ENCODE measurements around the gene SSBP3. TPM values are rescaled to one million over a fixed set of nuclear protein-coding genes. Genes with fewer than 3 reads are reported as not detected.

The SSBP3 gene
- total and polyA plus RNA-seq, 4 donors: 23.3 to 108 (median 66.3) TPM

DNA sequence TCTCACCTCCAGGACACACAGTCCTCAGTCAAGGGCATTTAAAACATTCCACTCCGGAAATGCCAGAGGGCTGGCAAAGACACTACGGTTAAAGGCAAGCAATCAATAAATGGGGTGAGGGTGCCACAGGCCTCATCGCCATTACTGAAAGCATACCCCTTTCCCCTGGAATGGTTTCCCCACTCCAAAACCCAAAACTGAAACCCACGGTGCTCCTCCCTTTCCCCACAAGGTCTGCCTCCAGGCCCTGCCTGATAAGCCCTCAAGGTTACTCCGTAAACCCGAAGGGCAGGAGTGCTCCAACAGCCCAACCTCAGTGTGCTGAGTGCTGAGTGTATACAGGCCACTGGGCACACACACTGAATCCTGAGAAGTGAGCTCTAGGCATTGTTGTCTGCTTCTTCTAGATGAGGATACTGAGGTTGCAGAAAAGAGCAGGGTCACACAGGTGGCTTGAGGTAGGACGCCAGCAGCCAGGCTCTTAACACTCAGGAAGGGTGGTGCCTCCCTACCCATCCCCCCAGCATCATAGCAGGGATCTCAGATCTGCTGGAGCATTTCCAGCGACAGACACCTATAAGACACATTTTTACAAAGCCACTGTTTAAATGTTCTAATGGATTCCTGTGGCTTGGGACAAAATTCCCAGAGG, 29.0 kb downstream of the SSBP3 start:
- Histone ChIP-seq H3K27ac (ENCODE audit: low read depth, low read length) (no peak overlapping the region), H3K36me3 (ENCODE audit: control insufficient read depth, insufficient read depth, low read length) (peaks cover 34% of the 10 kb centered on the region), H3K27me3 (ENCODE audit: control insufficient read depth, insufficient read depth, low read length) (no peaks in the 10 kb centered on the region), H3K4me1 (ENCODE audit: control insufficient read depth, insufficient read depth, low read length) (peaks cover 53% of the 10 kb centered on the region), H3K4me3 (ENCODE audit: low read depth, low read length) (no peak overlapping the region), H3K9me3 (ENCODE audit: control insufficient read depth, insufficient read depth, low read length) (no peaks in the 10 kb centered on the region)
- DNase-seq (ENCODE audit: low read depth in 4 of 6, low spot score in 6 of 6): no peak
- 89% methylated on average over 6 of the region's 8 CpGs for WGBS (ENCODE audit: insufficient coverage)

GRCh38 chr1:54376430-54377039, 29.7 kb downstream of the SSBP3 start:
- no peak for DNase-seq (ENCODE audit: low read depth in 4 of 6, low spot score in 6 of 6)
- 88% methylated on average over 4 of the region's 7 CpGs for WGBS (ENCODE audit: insufficient coverage)
- Histone ChIP-seq H3K36me3 (ENCODE audit: control insufficient read depth, insufficient read depth, low read length) (peaks cover 32% of the 10 kb centered on the region), H3K27me3 (ENCODE audit: control insufficient read depth, insufficient read depth, low read length) (no peaks in the 10 kb centered on the region), H3K4me1 (ENCODE audit: control insufficient read depth, insufficient read depth, low read length) (peaks cover 55% of the 10 kb centered on the region), H3K27ac (ENCODE audit: low read depth, low read length) (no peak overlapping the region), H3K4me3 (ENCODE audit: low read depth, low read length) (no peak overlapping the region), H3K9me3 (ENCODE audit: control insufficient read depth, insufficient read depth, low read length) (no peaks in the 10 kb centered on the region)

DNA sequence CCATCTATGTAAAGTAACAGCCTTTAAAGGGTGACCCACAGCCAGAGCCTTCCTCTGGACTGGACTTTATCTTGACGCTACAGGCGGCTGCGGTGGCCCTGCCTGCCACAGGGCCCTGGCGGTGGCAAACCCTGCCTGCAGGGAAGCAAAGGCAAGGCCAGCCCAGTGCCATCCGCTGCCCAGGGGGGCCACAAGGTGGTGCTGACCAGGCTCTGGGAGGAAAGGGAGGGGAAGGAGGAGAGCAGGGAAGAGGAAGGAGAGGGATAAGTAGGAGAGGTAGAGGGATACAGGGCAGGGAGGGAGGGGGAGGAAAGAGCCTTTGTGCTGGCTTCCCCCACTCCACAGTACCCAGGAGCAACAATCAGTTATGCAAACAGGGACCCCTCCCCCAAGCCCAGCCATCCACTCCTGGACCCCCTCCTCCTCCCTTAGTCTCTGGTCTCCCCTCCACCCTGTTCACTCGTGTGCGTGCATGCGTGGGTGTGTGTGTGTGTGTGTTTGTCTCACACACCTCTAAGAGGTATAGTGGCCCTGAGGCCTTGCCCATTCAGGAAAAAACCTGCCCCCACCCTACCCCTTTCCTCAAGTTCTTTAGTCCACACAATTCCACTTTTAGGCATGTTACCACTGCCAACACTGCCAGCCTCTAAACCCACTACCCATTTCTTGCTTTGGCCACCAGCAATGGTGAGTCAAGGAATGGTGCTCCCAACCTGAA, 30.3 kb downstream of the SSBP3 start:
- DNase-seq (ENCODE audit: low read depth in 4 of 6, low spot score in 6 of 6): no peak
- Histone ChIP-seq H3K27ac (ENCODE audit: low read depth, low read length) (no peak overlapping the region), H3K4me1 (ENCODE audit: control insufficient read depth, insufficient read depth, low read length) (peaks cover 58% of the 10 kb centered on the region), H3K27me3 (ENCODE audit: control insufficient read depth, insufficient read depth, low read length) (no peaks in the 10 kb centered on the region), H3K4me3 (ENCODE audit: low read depth, low read length) (no peak overlapping the region), H3K36me3 (ENCODE audit: control insufficient read depth, insufficient read depth, low read length) (peaks cover 29% of the 10 kb centered on the region), H3K9me3 (ENCODE audit: control insufficient read depth, insufficient read depth, low read length) (no peaks in the 10 kb centered on the region)
- WGBS (ENCODE audit: insufficient coverage): 61% methylated on average over 5 of the region's 8 CpGs

GRCh38 chr1:54375298-54375697, 30.9 kb downstream of the SSBP3 start:
- DNase-seq (ENCODE audit: low read depth in 4 of 6, low spot score in 6 of 6): no peak
- Histone ChIP-seq H3K27me3 (ENCODE audit: control insufficient read depth, insufficient read depth, low read length) (no peaks in the 10 kb centered on the region), H3K9me3 (ENCODE audit: control insufficient read depth, insufficient read depth, low read length) (no peaks in the 10 kb centered on the region), H3K4me1 (ENCODE audit: control insufficient read depth, insufficient read depth, low read length) (peaks cover 55% of the 10 kb centered on the region), H3K4me3 (ENCODE audit: low read depth, low read length) (no peak overlapping the region), H3K36me3 (ENCODE audit: control insufficient read depth, insufficient read depth, low read length) (peaks cover 24% of the 10 kb centered on the region), H3K27ac (ENCODE audit: low read depth, low read length) (no peak overlapping the region)
- 100% methylated on average over 2 of the region's 3 CpGs for WGBS (ENCODE audit: insufficient coverage)

GRCh38 chr1:54374766-54375165, 31.4 kb downstream of the SSBP3 start:
- no peak for DNase-seq (ENCODE audit: low read depth in 4 of 6, low spot score in 6 of 6)
- Histone ChIP-seq H3K27ac (ENCODE audit: low read depth, low read length) (no peak overlapping the region), H3K4me1 (ENCODE audit: control insufficient read depth, insufficient read depth, low read length) (peaks cover 49% of the 10 kb centered on the region), H3K36me3 (ENCODE audit: control insufficient read depth, insufficient read depth, low read length) (peaks cover 18% of the 10 kb centered on the region), H3K4me3 (ENCODE audit: low read depth, low read length) (no peak overlapping the region), H3K27me3 (ENCODE audit: control insufficient read depth, insufficient read depth, low read length) (no peaks in the 10 kb centered on the region), H3K9me3 (ENCODE audit: control insufficient read depth, insufficient read depth, low read length) (no peaks in the 10 kb centered on the region)
- WGBS (ENCODE audit: insufficient coverage): 39% methylated on average over 5 of the region's 8 CpGs

- H3K9me3 ChIP-seq (ENCODE audit: control insufficient read depth, insufficient read depth, low read length): no peaks in the 10 kb centered on the region
- no peak overlapping the region for H3K27ac ChIP-seq (ENCODE audit: low read depth, low read length)
- no peak for DNase-seq (ENCODE audit: low read depth in 4 of 6, low spot score in 6 of 6)
- H3K4me3 ChIP-seq (ENCODE audit: low read depth, low read length): no peak overlapping the region
- peaks cover 10% of the 10 kb centered on the region for H3K36me3 ChIP-seq (ENCODE audit: control insufficient read depth, insufficient read depth, low read length)
- no peaks in the 10 kb centered on the region for H3K27me3 ChIP-seq (ENCODE audit: control insufficient read depth, insufficient read depth, low read length)
- 83% methylated on average over 4 of the region's 8 CpGs for WGBS (ENCODE audit: insufficient coverage)
- peaks cover 32% of the 10 kb centered on the region for H3K4me1 ChIP-seq (ENCODE audit: control insufficient read depth, insufficient read depth, low read length)
Measured at GRCh38 chr1:54372978-54373377, 33.2 kb downstream of the SSBP3 start.

GRCh38 chr1:54371942-54372275, 34.3 kb downstream of the SSBP3 start:
- Histone ChIP-seq H3K36me3 (ENCODE audit: control insufficient read depth, insufficient read depth, low read length) (peaks cover 10% of the 10 kb centered on the region), H3K27ac (ENCODE audit: low read depth, low read length) (no peak overlapping the region), H3K9me3 (ENCODE audit: control insufficient read depth, insufficient read depth, low read length) (no peaks in the 10 kb centered on the region), H3K27me3 (ENCODE audit: control insufficient read depth, insufficient read depth, low read length) (no peaks in the 10 kb centered on the region), H3K4me1 (ENCODE audit: control insufficient read depth, insufficient read depth, low read length) (peaks cover 34% of the 10 kb centered on the region), H3K4me3 (ENCODE audit: low read depth, low read length) (no peak overlapping the region)
- WGBS (ENCODE audit: insufficient coverage): 100% methylated on average over 1 of the region's 4 CpGs
- DNase-seq (ENCODE audit: low read depth in 4 of 6, low spot score in 6 of 6): no peak

- Histone ChIP-seq H3K4me1 (ENCODE audit: control insufficient read depth, insufficient read depth, low read length) (peaks cover 34% of the 10 kb centered on the region), H3K4me3 (ENCODE audit: low read depth, low read length) (no peak overlapping the region), H3K9me3 (ENCODE audit: control insufficient read depth, insufficient read depth, low read length) (no peaks in the 10 kb centered on the region), H3K27ac (ENCODE audit: low read depth, low read length) (no peak overlapping the region), H3K27me3 (ENCODE audit: control insufficient read depth, insufficient read depth, low read length) (no peaks in the 10 kb centered on the region), H3K36me3 (ENCODE audit: control insufficient read depth, insufficient read depth, low read length) (peaks cover 10% of the 10 kb centered on the region)
- no peak for DNase-seq (ENCODE audit: low read depth in 4 of 6, low spot score in 6 of 6)
- WGBS (ENCODE audit: insufficient coverage): 82% methylated on average over 9 of the region's 17 CpGs
Measured at GRCh38 chr1:54371038-54371941, 34.9 kb downstream of the SSBP3 start.

- Histone ChIP-seq H3K4me1 (ENCODE audit: control insufficient read depth, insufficient read depth, low read length) (peaks cover 28% of the 10 kb centered on the region), H3K4me3 (ENCODE audit: low read depth, low read length) (no peak overlapping the region), H3K9me3 (ENCODE audit: control insufficient read depth, insufficient read depth, low read length) (no peaks in the 10 kb centered on the region), H3K27me3 (ENCODE audit: control insufficient read depth, insufficient read depth, low read length) (no peaks in the 10 kb centered on the region), H3K27ac (ENCODE audit: low read depth, low read length) (no peak overlapping the region), H3K36me3 (ENCODE audit: control insufficient read depth, insufficient read depth, low read length) (peaks cover 4% of the 10 kb centered on the region)
- peak in 2 of 6 donors; percentile 31 to 50 for DNase-seq (ENCODE audit: low read depth in 4 of 6, low spot score in 6 of 6)
- WGBS (ENCODE audit: insufficient coverage): 76% methylated on average over 10 of the region's 14 CpGs
Measured at GRCh38 chr1:54370287-54370989, 35.8 kb downstream of the SSBP3 start.

Data from spinal cord (tissue), 10 donors.